ENCODE measurements around the gene PLEKHA7. TPM values are rescaled to one million over a fixed set of nuclear protein-coding genes. Genes with fewer than 3 reads are reported as not detected.

PLEKHA7 gene
- total and polyA plus RNA-seq, 2 of the 13 experiments (the other 11 are each of a cell fraction or from before 2014, with no cell fraction given), result 17.5 to 18.7 TPM

GRCh38 chr11:16924826-16925560 is 89.2 kb downstream of the PLEKHA7 start (continued):
- no peak for TF ChIP-seq TERF1 (CRISPR knock-in tag; IDR thresholded peaks at IDR 0.05)
- peak; percentile 78; the same call in 1 of the 2 replicates for TF ChIP-seq ZSCAN31 (CRISPR knock-in tag; IDR thresholded peaks at IDR 0.05; ENCODE audit: low read depth)
- TF ChIP-seq TCF12 (IDR thresholded peaks at IDR 0.05), result no peak
- TF ChIP-seq TCF12 (CRISPR knock-in tag; IDR thresholded peaks at IDR 0.05), result no peak
- no peak for TF ChIP-seq PAXIP1 (CRISPR knock-in tag; conservative IDR thresholded peaks at IDR 0.05)
- no peak for TF ChIP-seq NCOR1 (IDR thresholded peaks at IDR 0.05; ENCODE audit: borderline replicate concordance, low read length)
- TF ChIP-seq BRF2 (CRISPR knock-in tag; IDR thresholded peaks at IDR 0.05), result no peak
- peak; percentile 59 for TF ChIP-seq HNRNPLL (IDR thresholded peaks at IDR 0.05; ENCODE audit: low read depth, low read length, poor library complexity, severe bottlenecking)
- TF ChIP-seq SMARCE1 (IDR thresholded peaks at IDR 0.05; ENCODE audit: borderline replicate concordance), result no peak
- no peak for TF ChIP-seq ZHX1 (CRISPR knock-in tag; IDR thresholded peaks at IDR 0.05; ENCODE audit: low read depth)
- no peak for TF ChIP-seq NONO (IDR thresholded peaks at IDR 0.05)
- no peak for TF ChIP-seq NONO (CRISPR knock-in tag; conservative IDR thresholded peaks at IDR 0.05)
- no peak for TF ChIP-seq SP2 (CRISPR knock-in tag; IDR thresholded peaks at IDR 0.05)
- TF ChIP-seq THAP11 (CRISPR knock-in tag; IDR thresholded peaks at IDR 0.05), result 0 out of 2 replicates have a peak, but pooled peaks have one; percentile 17
- no peak for TF ChIP-seq ZNF260 (CRISPR knock-in tag; IDR thresholded peaks at IDR 0.05; ENCODE audit: borderline replicate concordance, low read depth)
- TF ChIP-seq IRF2 (CRISPR knock-in tag; IDR thresholded peaks at IDR 0.05), result no peak
- no peak for TF ChIP-seq ISX (CRISPR knock-in tag; conservative IDR thresholded peaks at IDR 0.05)
- no peak for TF ChIP-seq SOX13 (IDR thresholded peaks at IDR 0.05)
- TF ChIP-seq SOX13 (CRISPR knock-in tag; conservative IDR thresholded peaks at IDR 0.05 in 1 of 2, IDR thresholded peaks at IDR 0.05 in 1 of 2), result peak in 1 of 2 experiments; percentile 37; a peak in 1 of 4 replicates
- TF ChIP-seq NPAS2 (CRISPR knock-in tag; IDR thresholded peaks at IDR 0.05; ENCODE audit: borderline replicate concordance), result no peak
